H1 (cell line): ENCODE data around the gene C13orf42. TPM values are rescaled to one million over a fixed set of nuclear protein-coding genes. Genes with fewer than 3 reads are reported as not detected.
A peak's percentile ranks its signal among the peaks of the same experiment; 100 is the strongest.

Experiments
- CTCF ChIA-PET: fragments of 300-600 bp; sonication (Branson Sonifier 250); formaldehyde crosslinking; loops from one replicate; lab custom pipeline; 2021; ENCODE audit not compliant: partially characterized antibody; lab: Charles Lee
- POLR2A ChIA-PET: fragments of 300-600 bp; sonication (Branson Sonifier 250); formaldehyde crosslinking; loops from one replicate; lab custom pipeline; 2021; ENCODE audit warnings: inconsistent platforms; ENCODE audit not compliant: partially characterized antibody; lab: Charles Lee
- DNase-seq, 2 experiments: peaks; one replicate each; pipeline versions ENCODE4 v3.0.0 to v3.0.0-alpha.2; 2010 to 2022; ENCODE audit warnings: low spot score in 2 of 2, low read depth in 1 of 2, mixed read lengths in 1 of 2
- FAIRE-seq: peaks from 2 replicates; lab custom pipeline; 2011; peaks lifted over from hg19 to GRCh38; lab: Jason Lieb, UNC
- H2AFZ ChIP-seq: 2 replicates; pipeline ENCODE4 v1.8.1; 2012; ENCODE audit warnings: low read length, inconsistent platforms
- H2AK5ac ChIP-seq: 2 replicates; pipeline ENCODE4 v1.6.1; 2013; ENCODE audit warnings: low read depth, low read length
- H2BK120ac ChIP-seq: replicated peaks from 2 replicates; pipeline ENCODE3; 2013; ENCODE audit warnings: low read depth, low read length, inconsistent platforms
- H2BK12ac ChIP-seq: 2 replicates; pipeline ENCODE4 v1.6.1; 2013; ENCODE audit warnings: low read depth, low read length
- H2BK15ac ChIP-seq: 2 replicates; pipeline ENCODE4 v1.6.1; 2013; ENCODE audit warnings: low read length
- H2BK20ac ChIP-seq: 2 replicates; pipeline ENCODE4 v1.6.1; 2013; ENCODE audit warnings: low read length
- H2BK5ac ChIP-seq: 2 replicates; pipeline ENCODE4 v1.6.1; 2013; ENCODE audit warnings: low read depth, low read length
- H3K14ac ChIP-seq: 2 replicates; pipeline ENCODE4 v1.6.1; 2013; ENCODE audit warnings: inconsistent platforms; ENCODE audit not compliant: insufficient read length
- H3K18ac ChIP-seq: 2 replicates; pipeline ENCODE4 v1.6.1; 2013; ENCODE audit warnings: low read length; ENCODE audit errors: extremely low read depth
- H3K23ac ChIP-seq: 2 replicates; pipeline ENCODE4 v1.6.1; 2013; ENCODE audit warnings: inconsistent platforms; ENCODE audit not compliant: insufficient read length
- H3K23me2 ChIP-seq: 2 replicates; pipeline ENCODE4 v1.6.1; 2013; ENCODE audit warnings: low read depth, low read length
- H3K27ac ChIP-seq: 2 replicates; pipeline ENCODE4 v1.6.1; 2011; ENCODE audit warnings: low read depth, low read length, inconsistent platforms
- H3K27me3 ChIP-seq, 4 experiments: replicated peaks in 1 of 4; 1 replicate in 1 of 4; 2 replicates in 3 of 4; pipeline versions ENCODE4 v1.6.1 to v1.8.1; 2011 to 2013; ENCODE audit warnings: low read length in 3 of 4, mild to moderate bottlenecking in 3 of 4, inconsistent platforms in 2 of 4, mixed read lengths in 2 of 4, moderate library complexity in 1 of 4; ENCODE audit not compliant: control insufficient read depth in 3 of 4, insufficient read depth in 3 of 4; ENCODE audit errors: extremely low read depth in 1 of 4
- H3K36me3 ChIP-seq, 4 experiments: 2 replicates each; pipeline versions ENCODE4 v1.6.1 to v1.8.1; 2011 to 2013; ENCODE audit warnings: mild to moderate bottlenecking in 4 of 4, low read length in 3 of 4, moderate library complexity in 2 of 4, control low read depth in 1 of 4, inconsistent platforms in 1 of 4; ENCODE audit not compliant: insufficient read depth in 4 of 4, control insufficient read depth in 2 of 4
- H3K4ac ChIP-seq: replicated peaks from 2 replicates; pipeline ENCODE3; 2013; ENCODE audit warnings: low read length, low read depth, mixed read lengths, inconsistent platforms; ENCODE audit not compliant: insufficient read length
- H3K4me1 ChIP-seq, 4 experiments: replicated peaks in 1 of 4; 1 replicate in 1 of 4; 2 replicates in 3 of 4; pipeline versions ENCODE4 v1.6.1 to v1.8.1; 2011 to 2013; ENCODE audit warnings: low read length in 3 of 4, inconsistent platforms in 2 of 4, mixed read lengths in 1 of 4; ENCODE audit not compliant: insufficient read depth in 4 of 4, control insufficient read depth in 3 of 4
- H3K4me2 ChIP-seq, 2 experiments: 2 replicates each; pipeline versions ENCODE4 v1.6.1 to v1.8.1; 2011 to 2013; ENCODE audit warnings: low read depth in 2 of 2, low read length in 2 of 2, control low read depth in 1 of 2, inconsistent platforms in 1 of 2, mild to moderate bottlenecking in 1 of 2; ENCODE audit not compliant: insufficient read depth in 1 of 2
- H3K4me3 ChIP-seq, 4 experiments: fragments of 200-600, 300-600 bp in 1 of 4; sonication (generic), shearing (Covaris generic), sonication (Bioruptor Twin) in 1 of 4; 2 replicates each; pipeline versions ENCODE4 v1.5.1 to v1.8.1; 2011 to 2016; ENCODE audit warnings: low read length in 4 of 4, low read depth in 3 of 4, control low read depth in 2 of 4, inconsistent platforms in 2 of 4, mild to moderate bottlenecking in 2 of 4, mixed read lengths in 1 of 4, moderate library complexity in 1 of 4; ENCODE audit not compliant: insufficient read depth in 2 of 4; ENCODE audit errors: extremely low read depth in 1 of 4
- H3K56ac ChIP-seq: replicated peaks from 2 replicates; pipeline ENCODE3; 2013; ENCODE audit warnings: low read depth, mild to moderate bottlenecking, mixed read lengths, low read length, inconsistent platforms; ENCODE audit not compliant: insufficient read length
- H3K79me1 ChIP-seq: 2 replicates; pipeline ENCODE4 v1.6.1; 2013; ENCODE audit warnings: low read depth, low read length, control low read depth
- H3K79me2 ChIP-seq, 2 experiments: 2 replicates each; pipeline versions ENCODE4 v1.6.1 to v1.8.1; 2012 to 2013; ENCODE audit warnings: low read length in 2 of 2, mild to moderate bottlenecking in 2 of 2, inconsistent platforms in 1 of 2; ENCODE audit not compliant: insufficient read depth in 2 of 2, control insufficient read depth in 1 of 2
- H3K9ac ChIP-seq, 4 experiments: replicated peaks in 1 of 4; 1 replicate in 1 of 4; 2 replicates in 3 of 4; pipeline versions ENCODE4 v1.6.1 to v1.8.1; 2011 to 2013; ENCODE audit warnings: low read depth in 3 of 4, low read length in 3 of 4, control low read depth in 2 of 4, mild to moderate bottlenecking in 2 of 4, moderate library complexity in 2 of 4, inconsistent platforms in 1 of 4; ENCODE audit errors: extremely low read depth in 1 of 4
- H3K9me3 ChIP-seq, 2 experiments: 2 replicates each; pipeline versions ENCODE4 v1.6.1 to v1.8.1; 2012 to 2013; ENCODE audit warnings: mild to moderate bottlenecking in 2 of 2, moderate library complexity in 2 of 2, control low read depth in 1 of 2, inconsistent platforms in 1 of 2, low read depth in 1 of 2, low read length in 1 of 2, mixed read lengths in 1 of 2; ENCODE audit not compliant: insufficient read depth in 2 of 2
- H4K20me1 ChIP-seq, 2 experiments: replicated peaks in 1 of 2; 2 replicates each; pipeline versions ENCODE3 to v1.8.1; 2011 to 2013; ENCODE audit warnings: inconsistent platforms in 2 of 2, low read length in 2 of 2, mild to moderate bottlenecking in 1 of 2; ENCODE audit not compliant: insufficient read depth in 2 of 2, control insufficient read depth in 1 of 2
- H4K5ac ChIP-seq: 2 replicates; pipeline ENCODE4 v1.6.1; 2013; ENCODE audit warnings: low read length, low read depth, mixed read lengths, inconsistent platforms; ENCODE audit not compliant: insufficient read length
- H4K8ac ChIP-seq: 2 replicates; pipeline ENCODE4 v1.8.0; 2013; ENCODE audit warnings: mild to moderate bottlenecking, moderate library complexity, low read length, inconsistent platforms; ENCODE audit not compliant: insufficient read depth; ENCODE audit errors: extremely low read depth
- H4K91ac ChIP-seq: replicated peaks from 2 replicates; pipeline ENCODE3; 2013; ENCODE audit warnings: low read length, mixed read lengths, inconsistent platforms; ENCODE audit not compliant: insufficient read length
- ASH2L ChIP-seq: fragments of 200-600, 300-600 bp; sonication (generic); IDR thresholded peaks from one replicate; pipeline ENCODE4 v1.7.1; 2017; ENCODE audit warnings: low read length
- CEBPB ChIP-seq: IDR thresholded peaks from 2 replicates; pipeline ENCODE4 v1.6.1; 2012; ENCODE audit warnings: low read depth, low read length
- CHD2 ChIP-seq: IDR thresholded peaks from 2 replicates; pipeline ENCODE4 v1.6.1; 2012; ENCODE audit warnings: low read length, improper control_type of control experiment
- KDM5A ChIP-seq: fragments of 200-600 bp; IDR thresholded peaks from 2 replicates; pipeline ENCODE4 v1.7.1; 2012; ENCODE audit warnings: mild to moderate bottlenecking, low read length, inconsistent platforms, mixed read lengths
- PHF8 ChIP-seq: fragments of 200-600 bp; sonication (generic); conservative IDR thresholded peaks from 2 replicates; pipeline ENCODE4 v1.7.1; 2012; ENCODE audit warnings: low read depth, mild to moderate bottlenecking, inconsistent platforms, low read length, moderate library complexity
- POU5F1 ChIP-seq: IDR thresholded peaks from 2 replicates; pipeline ENCODE4 v1.6.1; 2011; ENCODE audit warnings: low read depth, mild to moderate bottlenecking, low read length, moderate library complexity
- RFX5 ChIP-seq: IDR thresholded peaks from 2 replicates; pipeline ENCODE4 v1.6.1; 2011; ENCODE audit warnings: low read depth, low read length, improper control_type of control experiment, borderline replicate concordance
- USF2 ChIP-seq: IDR thresholded peaks from 2 replicates; pipeline ENCODE4 v1.6.1; 2011; ENCODE audit warnings: low read length, improper control_type of control experiment
- WGBS, 2 experiments: shearing (Covaris generic) in 1 of 2; methylation state at CpG; one replicate each; pipeline versions ENCODE4 v1.1.6 to v1.1.7; 2013 to 2015; ENCODE audit warnings: low lambda C conversion rate in 2 of 2, mixed read lengths in 2 of 2, inconsistent platforms in 1 of 2, low coverage in 1 of 2, missing lambda C conversion rate in 1 of 2; ENCODE audit not compliant: insufficient replicate concordance in 2 of 2, insufficient coverage in 1 of 2, insufficient read length in 1 of 2; ENCODE audit errors: extremely low coverage in 1 of 2, missing lambda C conversion rate in 1 of 2; 5-methylcytosine and 5-hydroxymethylcytosine counted together
- polyA plus RNA-seq, 7 experiments: library from polyadenylated mRNA; depleted of rRNA in 3 of 7; stranded (reverse) in 5 of 7; unstranded in 2 of 7; fragments of >200 nt in 5 of 7; fragments of 200-250 nt in 2 of 7; gene quantifications; 1 replicate in 5 of 7; 2 replicates in 1 of 7; 4 replicates in 1 of 7; pipeline versions ENCODE4 v1.2.1 to v1.2.3, GENCODE V29; 2011 to 2013; ENCODE audit warnings: missing spikeins in 2 of 7, mixed read lengths in 2 of 7
- total RNA-seq: library from RNA; stranded (reverse); fragmentation: NEBNext Ultra II Directional; extraction: Animal tissue kit (Norgen Biotek cat#: 25700); gene quantifications from 2 replicates; pipeline ENCODE4 v1.2.1, GENCODE V29; 2021
- TF ChIP-seq, protein P1 (sequence below): IDR thresholded peaks from 2 replicates; pipeline ENCODE4 v1.6.1; 2012; ENCODE audit warnings: low read length, inconsistent platforms
- TF ChIP-seq, protein P2 (sequence below): IDR thresholded peaks from 2 replicates; pipeline ENCODE4 v1.6.1; 2011; ENCODE audit warnings: low read depth, mild to moderate bottlenecking, low read length; ENCODE audit not compliant: insufficient read depth

The C13orf42 gene
- total and polyA plus RNA-seq, 2 of the 8 experiments (the other 6 are each of a cell fraction or from before 2014, with no cell fraction given) = 9.9 to 10.1 TPM

DNA sequence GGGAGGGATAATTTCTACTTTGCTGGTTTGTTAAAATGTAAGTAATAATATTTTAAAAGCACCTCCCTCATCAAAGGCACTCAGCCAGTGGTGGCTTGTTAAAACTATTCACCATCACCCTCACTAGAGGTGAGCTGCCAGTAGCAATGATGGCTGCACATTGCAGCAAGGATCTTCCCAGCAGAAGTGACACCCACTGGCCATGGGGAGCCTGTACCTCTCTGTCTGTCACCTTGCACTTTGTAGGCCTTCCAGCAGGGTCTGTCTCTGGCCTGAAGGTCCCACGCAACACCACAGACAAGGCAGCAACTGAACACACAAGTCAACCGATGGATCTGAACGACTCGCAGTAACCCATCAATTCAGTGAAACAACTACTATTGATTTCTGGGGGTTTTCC is 47.3 kb upstream of the C13orf42 start:
- Histone ChIP-seq H2BK20ac (peak overlapping the region; percentile 51), H4K20me1 (no peaks in the 10 kb centered on the region), H3K56ac (no peak overlapping the region), H3K79me1 (peaks cover 2% of the 10 kb centered on the region; the same call in 1 of the 2 replicates), H2BK12ac (peak overlapping the region; percentile 91; the same call in 1 of the 2 replicates), H3K14ac (no peak overlapping the region), H2BK15ac (0 out of 2 replicates have a peak overlapping the region, but pooled peaks have one; percentile 82), H3K27ac (no peak overlapping the region), H3K4me2 (no peak overlapping the region), H4K91ac (peak overlapping the region; percentile 8), H3K23me2 (no peaks in the 10 kb centered on the region), H3K18ac (peak overlapping the region; percentile 55; the same call in 1 of the 2 replicates), H3K36me3 (no peaks in the 10 kb centered on the region; a peak in 1 of 8 replicates), H3K79me2 (peaks cover 0 to 43% of the 10 kb centered on the region in 2 experiments; a peak in 2 of 4 replicates), H3K9me3 (no peaks in the 10 kb centered on the region), H3K23ac (no peak overlapping the region), H2BK5ac (peak overlapping the region; percentile 73; the same call in 1 of the 2 replicates), H3K27me3 (no peaks in the 10 kb centered on the region), H2BK120ac (no peak overlapping the region), H4K5ac (peak overlapping the region; percentile 28), H3K9ac (no peak overlapping the region), H3K4me1 (peaks cover 3 to 23% (median 17%) of the 10 kb centered on the region in 4 experiments; a peak in 6 of 7 replicates), H2AFZ (no peak overlapping the region), H2AK5ac (peak overlapping the region; percentile 57; the same call in 1 of the 2 replicates), H4K8ac (no peak overlapping the region), H3K4ac (no peak overlapping the region), H3K4me3 (no peak overlapping the region)
- FAIRE-seq (peak; percentile 57), DNase-seq (peak in 1 of 2 experiments; percentile 47)
- CTCF ChIA-PET = interaction anchor here (1.0 to 5.0 kb wide), 3 partner anchors 22 to 128 kb away, joined by 3 to 21 read pairs (median 5); no protein-coding TSS in a partner anchor
- POLR2A ChIA-PET = interaction anchor here (1.3 to 21.2 kb wide), 6 partner anchors 9 to 86 kb away, joined by 5 to 494 read pairs (median 11); no protein-coding TSS in a partner anchor
- WGBS, 2 experiments = 88% methylated on average over 4 of the region's 4 CpGs; no CpG with 5 or more reads in 1 of the 2 experiments
- no peak for TF ChIP-seq PHF8
- TF ChIP-seq, protein P1, sequence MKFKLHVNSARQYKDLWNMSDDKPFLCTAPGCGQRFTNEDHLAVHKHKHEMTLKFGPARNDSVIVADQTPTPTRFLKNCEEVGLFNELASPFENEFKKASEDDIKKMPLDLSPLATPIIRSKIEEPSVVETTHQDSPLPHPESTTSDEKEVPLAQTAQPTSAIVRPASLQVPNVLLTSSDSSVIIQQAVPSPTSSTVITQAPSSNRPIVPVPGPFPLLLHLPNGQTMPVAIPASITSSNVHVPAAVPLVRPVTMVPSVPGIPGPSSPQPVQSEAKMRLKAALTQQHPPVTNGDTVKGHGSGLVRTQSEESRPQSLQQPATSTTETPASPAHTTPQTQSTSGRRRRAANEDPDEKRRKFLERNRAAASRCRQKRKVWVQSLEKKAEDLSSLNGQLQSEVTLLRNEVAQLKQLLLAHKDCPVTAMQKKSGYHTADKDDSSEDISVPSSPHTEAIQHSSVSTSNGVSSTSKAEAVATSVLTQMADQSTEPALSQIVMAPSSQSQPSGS = no peak
- no peak for TF ChIP-seq POU5F1
- no peak for TF ChIP-seq CHD2
- TF ChIP-seq RFX5 = no peak
- no peak for TF ChIP-seq CEBPB
- TF ChIP-seq, protein P2, sequence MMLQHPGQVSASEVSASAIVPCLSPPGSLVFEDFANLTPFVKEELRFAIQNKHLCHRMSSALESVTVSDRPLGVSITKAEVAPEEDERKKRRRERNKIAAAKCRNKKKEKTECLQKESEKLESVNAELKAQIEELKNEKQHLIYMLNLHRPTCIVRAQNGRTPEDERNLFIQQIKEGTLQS = no peak
- TF ChIP-seq ASH2L = no peak
- no peak for TF ChIP-seq USF2
- TF ChIP-seq KDM5A = no peak
